Tongue (tissue), 2 donors: ENCODE data around the gene TOM1L2. TPM values are rescaled to one million over a fixed set of nuclear protein-coding genes. Genes with fewer than 3 reads are reported as not detected.

Experiments used
- DNase-seq: peaks from one replicate; pipeline ENCODE4 v3.0.0-alpha.2; 2015
- total RNA-seq: library from RNA; depleted of rRNA; stranded (reverse); fragments of >200 nt; gene quantifications from one replicate; pipeline ENCODE4 v1.2.3, GENCODE V29; 2014

TOM1L2 gene
- total RNA-seq, 1 donor from 2014 or later, result 26.8 TPM

DNA sequence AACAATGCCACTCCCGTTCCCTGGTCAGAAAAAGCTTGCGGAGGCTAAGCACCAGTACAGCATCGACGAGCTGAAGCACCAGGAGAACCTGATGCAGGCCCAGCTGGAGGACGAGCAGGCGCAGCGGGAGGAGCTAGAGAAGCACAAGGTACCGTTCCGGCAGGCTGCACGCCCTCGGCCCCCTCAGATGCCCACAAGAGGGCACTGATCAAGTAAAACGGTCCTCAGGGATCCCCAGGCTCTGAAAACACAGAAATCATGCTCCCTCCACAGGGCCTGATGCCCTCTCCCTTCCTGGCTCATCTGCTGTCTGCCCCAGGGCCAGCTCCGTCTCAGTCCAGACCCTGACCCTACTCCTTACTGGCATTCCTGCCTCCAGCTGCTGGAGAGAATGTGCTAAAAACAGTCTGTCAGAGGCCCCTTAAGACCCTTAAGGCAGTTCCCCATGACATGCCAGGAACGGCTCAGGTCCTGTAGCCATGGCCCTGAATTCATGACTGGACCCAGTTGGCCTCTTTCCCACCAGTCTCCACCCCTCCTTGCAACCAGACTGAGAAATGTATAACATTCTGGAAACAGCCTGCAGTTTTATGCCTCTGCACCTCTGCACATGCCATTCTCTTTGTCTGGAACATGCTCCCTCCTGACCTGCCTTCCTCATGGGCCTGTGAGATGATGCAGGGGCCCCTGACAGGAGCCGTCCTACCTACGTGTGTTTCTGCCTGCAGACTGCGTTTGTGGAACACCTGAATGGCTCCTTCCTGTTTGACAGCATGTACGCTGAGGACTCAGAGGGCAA, 22.3 kb upstream of the TOM1L2 start:
- DNase-seq, result peak; percentile 51

DNA sequence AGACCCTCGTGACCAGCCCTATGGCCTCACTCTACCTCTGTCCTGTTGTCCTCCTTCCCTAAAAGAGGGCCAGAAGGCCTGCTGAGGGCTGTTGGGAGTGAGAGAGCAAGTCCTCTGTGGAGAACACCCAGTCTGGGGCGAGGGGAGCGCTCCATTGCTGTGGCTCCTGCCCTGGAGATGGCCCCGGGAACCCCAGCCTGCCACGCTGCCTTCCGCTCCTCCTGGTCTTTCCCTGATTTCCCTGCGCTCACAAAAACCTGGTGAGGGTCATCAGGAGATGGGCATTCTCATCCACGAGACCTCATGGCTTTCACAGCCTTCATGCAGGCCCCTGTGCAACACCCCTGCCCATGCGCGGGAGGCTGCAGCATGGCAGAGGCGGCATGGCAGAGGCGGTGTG, 21.7 kb upstream of the TOM1L2 start:
- DNase-seq, result no peak

DNA sequence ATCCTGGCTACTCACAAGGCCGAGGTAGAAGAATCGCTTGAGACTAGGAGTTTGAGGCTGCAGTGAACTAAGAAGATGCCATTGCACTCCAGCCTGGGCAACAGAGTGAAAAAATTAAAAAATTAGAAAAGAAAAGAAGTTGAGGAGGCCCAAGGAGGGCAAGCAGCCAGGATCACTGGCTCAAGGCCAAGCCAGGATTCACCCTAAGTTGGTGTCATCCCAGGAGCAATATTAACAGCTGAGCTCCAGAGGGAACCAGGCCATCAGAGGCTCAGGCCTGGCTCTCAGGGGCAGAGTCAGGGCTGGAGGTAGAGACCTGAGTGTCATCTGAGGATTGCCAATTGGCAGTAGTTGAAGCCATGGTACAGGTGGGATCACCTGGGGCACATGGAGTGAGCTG, 21.2 kb upstream of the TOM1L2 start:
- DNase-seq, result no peak

DNA sequence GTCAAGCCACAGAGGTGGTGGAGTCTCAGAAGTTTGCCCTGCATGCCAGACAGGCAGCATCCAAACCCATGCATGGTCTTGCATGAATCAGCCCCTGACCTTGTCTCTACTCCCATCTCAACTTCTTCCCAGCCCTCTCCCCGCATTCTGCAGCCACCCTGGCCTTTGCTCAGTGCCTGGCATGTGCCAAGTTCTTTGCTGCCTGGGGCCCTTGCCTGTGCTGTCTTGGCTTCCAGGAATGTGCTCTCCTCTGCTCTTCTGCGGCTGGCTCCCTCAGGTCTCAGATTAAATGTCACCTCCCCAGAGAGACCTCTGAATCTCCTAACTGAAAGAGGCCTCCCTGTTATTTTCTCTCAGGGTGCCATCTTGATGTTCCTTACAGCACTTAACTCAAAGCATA, 18.1 kb upstream of the TOM1L2 start:
- DNase-seq, result no peak

DNA sequence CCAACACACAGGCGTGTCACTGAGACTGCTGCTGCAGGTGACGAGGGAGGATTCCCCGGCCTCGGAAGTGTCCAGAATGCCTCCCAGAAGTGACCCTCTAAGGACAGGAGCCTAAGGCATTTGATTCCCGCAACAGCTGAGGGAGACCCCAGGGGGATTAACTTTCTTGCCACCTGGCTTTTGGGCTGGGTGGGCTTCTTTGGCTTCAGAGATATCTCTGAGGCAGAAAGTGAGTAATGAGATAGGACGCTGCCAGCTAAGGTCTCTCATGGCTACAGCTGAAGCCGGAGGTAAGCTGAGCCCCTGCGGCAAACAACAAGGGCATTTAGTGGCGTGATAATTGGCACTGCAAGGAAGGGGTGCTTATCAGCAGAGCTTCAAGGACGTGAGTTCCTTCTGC, 17.4 kb upstream of the TOM1L2 start:
- no peak for DNase-seq

DNA sequence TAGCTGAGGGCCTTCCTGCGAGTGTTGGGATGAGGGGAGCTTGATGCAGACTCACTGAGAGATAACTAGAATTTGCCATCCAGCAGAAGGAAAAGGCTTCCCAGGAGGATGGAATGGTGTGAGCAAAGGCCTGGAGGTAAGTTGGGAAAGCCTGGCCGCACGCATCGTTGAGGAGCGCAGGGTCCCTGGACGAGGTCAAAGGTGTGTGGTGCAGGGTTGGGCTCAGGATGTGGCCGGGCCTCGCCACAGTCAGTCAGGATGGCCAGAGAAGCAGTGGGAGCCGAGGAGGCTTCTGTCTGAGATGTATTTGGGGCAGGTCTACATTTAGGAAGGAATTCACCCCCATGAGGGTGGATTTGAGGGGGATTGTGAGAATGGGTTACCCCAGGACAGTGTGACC, 16.9 kb upstream of the TOM1L2 start:
- DNase-seq, result no peak

DNA sequence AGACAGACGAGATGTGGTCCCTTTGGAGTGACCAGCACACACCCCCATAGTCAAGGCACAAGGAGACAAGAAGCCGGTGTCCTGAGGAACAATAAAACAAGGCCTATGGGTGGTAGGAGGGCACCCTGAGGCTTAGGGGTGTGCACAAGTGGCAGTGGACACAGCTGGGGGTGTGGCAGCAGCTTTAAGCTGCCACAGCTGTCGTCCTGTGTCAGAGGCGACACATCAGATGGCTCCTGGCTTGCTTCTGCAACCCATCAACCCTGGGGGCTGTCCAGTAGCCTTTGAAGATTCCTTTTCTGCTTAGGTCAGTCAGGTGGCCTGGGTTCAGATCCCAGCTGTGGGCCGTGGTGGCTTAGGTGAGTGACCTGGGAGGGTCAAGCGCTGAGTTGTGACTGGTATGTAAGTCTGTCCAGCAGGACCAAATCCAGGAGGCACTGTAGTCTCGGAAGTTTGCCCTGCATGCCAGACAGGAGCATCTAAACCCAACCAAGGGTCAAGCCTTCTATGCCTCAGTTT, 16.3 kb upstream of the TOM1L2 start:
- peak; percentile 66 for DNase-seq

DNA sequence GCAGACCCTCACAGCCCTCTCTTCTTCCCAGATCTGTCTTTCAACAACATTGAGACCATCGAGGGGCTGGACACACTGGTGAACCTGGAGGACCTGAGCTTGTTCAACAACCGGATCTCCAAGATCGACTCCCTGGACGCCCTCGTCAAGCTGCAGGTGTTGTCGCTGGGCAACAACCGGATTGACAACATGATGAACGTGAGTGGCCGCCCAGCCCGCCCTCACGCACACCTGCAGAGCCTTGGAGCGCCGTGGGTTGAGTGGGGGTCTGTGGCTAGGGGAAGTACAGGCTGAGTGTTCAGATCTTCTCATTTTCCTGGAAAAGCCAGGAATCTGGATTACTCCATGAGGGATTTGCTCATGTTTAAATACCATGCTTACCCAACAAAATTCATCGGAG, 15.7 kb upstream of the TOM1L2 start:
- DNase-seq, result no peak

DNA sequence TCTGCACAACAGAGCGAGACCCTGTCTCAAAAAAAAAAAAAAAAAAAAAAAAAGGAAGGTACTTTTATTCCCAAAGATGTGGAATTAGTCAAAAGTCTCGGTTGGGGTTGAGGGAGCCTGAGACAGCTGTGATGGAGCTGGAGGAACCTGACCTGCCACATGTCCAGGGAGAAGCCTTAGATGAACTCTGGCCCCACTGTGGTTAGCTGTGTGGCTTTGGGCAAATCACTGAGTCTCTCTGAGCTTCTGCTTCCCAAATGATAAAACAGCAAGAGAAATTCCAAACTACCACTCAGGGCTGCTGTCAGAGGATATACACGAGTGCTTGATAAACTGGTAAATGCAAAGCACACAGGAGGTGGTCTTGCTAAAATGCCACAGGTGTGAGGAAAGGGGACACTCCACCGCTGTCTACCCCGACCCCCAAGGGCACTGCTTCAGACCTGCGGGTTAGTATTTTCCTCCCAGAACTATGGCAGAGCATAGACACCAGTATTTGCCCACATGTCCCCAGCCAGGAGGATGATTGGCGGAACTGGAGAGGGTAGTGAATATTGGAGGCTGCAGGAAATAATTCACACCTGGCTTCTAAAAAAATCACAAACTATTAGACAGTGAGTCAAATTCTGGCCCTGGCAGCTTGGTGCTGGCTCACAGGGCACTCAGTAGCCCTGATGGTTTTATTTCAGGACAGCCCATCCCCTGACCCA, 15.1 kb upstream of the TOM1L2 start:
- DNase-seq, result no peak

DNA sequence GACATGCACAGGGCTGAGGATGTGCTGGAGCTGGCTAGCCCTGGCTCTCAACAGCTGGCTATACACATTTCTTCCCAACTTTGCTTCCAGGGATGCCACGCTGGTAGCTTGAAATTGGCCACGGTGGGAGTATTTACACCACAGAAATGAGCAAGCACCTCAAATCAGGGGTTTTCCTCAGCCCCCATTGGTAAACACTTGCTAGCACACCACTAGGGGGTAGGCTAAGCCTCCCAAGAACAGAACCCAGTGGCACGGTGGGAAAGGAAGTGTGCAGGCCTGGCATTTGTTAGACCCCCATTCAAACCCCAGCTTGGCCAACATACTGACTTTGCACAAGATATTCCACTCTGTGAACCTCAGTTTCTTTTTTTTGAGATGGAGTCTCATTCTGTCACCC, 13.4 kb upstream of the TOM1L2 start:
- DNase-seq, result no peak

DNA sequence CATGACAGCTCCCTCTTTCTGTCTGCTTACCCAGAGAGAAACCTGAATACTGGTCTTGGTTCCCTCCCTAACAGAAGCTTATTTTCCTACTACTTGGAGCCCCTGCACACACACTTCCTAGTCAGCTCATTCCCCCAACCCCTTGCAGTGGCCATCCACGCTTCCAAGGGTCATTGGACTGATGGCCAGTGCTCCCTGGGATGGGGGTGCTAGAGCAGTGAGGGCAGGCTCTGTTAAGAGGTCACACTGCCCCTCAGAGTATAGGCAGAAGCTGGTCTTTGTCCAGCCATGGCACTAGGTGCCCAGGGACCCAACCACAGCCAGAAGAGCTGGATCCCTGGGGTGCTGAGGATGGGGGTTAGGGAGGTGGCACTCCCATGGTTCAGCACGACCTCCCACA, 13.0 kb upstream of the TOM1L2 start:
- no peak for DNase-seq

DNA sequence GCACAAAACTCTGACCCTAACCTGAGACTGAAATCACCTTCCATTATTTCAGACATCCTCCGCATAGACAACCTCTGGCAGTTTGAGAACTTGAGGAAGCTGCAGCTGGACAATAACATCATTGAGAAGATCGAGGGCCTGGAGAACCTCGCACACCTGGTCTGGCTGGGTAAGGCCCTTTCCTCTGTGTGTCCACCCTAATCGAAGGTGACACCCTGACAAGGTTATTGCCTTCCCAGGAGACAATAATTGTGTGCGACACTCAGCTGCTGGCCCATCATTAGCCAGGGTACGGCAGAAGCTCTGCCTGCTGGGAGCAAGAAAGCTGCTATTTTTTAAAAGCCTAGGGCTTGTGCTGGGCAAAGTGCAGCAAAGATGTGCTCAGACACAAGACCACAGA, 11.6 kb upstream of the TOM1L2 start:
- no peak for DNase-seq

DNA sequence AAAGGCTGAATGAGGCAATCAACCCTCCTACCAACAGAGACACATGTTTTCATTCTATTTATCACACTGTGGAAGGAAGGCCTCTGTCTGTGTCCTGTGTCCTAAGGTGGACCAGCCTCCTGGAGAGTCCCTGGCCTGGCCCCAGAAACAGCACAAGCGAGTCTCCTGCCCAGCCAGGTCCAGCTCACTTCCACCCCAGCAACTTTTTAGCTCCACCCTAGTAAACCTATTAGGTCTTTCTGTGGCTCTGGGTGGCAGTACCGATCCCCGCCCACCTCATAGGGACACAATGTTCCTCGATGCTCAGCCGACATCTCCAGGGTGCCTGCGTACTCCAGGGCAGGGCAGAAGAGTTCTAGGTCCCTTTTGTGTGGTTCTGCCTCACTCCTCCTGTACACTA, 11.2 kb upstream of the TOM1L2 start:
- no peak for DNase-seq

DNA sequence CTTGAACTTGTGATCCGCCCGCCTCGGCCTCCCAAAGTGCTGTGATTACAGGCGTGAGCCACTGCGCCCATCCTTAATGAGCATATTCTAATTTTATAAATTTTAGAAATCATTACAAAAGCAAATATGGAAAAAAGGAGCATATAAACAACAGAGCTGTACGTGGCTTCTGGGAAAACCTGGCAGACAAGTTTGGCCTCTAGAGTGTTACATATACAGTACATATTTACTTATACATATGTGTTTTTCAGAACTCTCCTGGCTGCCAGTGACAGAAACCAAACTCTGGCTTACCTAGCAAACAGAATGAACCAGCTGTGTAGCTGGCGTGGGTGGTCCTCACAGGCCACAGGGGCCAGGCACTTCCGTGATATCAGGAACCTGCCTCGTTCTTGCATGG, 10.6 kb upstream of the TOM1L2 start:
- DNase-seq, result peak; percentile 69

DNA sequence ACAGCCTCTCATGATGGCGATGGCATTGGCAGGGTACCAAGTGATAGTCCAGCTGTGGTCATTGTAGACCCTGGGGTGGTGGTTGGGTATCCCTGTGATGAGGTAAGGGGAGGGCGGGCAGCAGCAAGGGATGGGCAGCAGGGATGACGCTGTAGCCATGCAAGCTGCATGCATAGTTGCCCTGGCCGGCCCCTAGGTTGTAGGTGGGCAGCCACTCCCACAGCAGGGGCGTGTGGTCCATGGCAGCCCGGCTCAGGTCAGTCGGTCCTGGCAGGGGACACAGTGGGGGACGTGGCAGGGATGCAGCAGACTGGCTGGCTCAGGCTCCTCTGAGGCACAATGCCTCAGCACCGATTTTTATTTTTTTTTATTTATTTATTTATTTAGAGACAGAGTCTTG, 9.1 kb upstream of the TOM1L2 start:
- no peak for DNase-seq

DNA sequence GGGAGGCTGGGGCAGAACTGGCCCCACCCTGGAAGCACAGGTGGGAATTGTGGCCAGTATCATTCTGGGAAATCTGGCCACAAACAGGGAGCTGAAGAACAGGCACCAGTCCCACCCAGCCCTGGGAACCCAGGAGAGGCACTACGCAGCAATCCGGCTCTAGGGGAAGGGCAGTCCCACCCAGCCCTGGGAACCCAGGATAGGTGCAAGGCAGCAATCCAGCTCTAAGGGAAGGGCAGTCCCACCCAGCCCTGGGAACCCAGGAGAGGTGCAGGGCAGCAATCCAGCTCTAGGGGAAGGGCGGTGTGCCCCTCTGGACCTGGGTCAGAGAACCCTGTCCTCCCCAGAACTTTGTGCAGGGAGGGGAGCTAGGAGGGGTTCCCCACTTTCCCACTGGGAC, 7.6 kb upstream of the TOM1L2 start:
- DNase-seq, result no peak

DNA sequence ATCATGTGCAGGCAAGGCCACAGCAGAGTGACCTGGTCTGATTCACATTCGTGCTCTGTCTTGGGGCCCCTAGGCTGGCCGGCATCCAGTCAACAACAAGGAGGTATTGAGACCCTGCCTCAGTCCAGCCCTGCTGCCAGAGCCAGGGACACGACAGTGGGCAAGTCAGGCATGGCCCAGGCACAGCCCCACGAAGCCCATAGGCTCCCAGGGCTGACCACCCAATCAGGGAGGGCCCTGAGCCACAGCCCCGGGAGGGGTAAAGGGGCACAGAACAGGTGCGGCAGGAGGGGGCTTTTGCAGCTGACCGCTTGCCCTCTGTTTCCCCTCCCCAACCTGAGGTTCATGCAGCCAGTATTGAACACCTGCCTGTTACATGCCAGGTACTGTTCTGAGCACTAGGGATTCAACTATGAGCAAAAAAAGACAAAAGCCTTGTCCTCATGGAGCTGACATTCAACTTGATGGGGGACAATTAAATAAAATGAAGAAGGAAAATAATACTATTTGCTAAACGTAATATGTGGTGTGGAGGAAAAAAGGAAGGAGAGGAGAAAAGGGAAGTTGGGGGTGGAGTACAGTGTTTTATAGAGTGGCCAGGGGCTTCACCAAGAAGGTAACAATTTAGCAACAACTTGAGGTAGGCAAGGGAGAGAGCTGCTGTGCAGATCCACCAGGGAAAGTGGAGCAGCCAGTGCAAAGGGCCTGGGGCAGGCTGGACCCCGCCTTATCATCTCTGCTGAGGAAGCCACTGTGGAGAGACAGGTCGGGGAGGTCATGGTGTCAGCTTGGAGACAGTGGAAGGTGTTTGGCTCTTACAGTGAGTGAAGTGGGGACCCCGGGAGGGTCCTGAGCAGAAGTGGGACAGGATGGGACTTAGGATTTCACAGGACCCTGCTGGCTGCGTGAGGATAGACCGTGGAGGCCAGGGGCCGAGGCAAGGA, 6.6 kb upstream of the TOM1L2 start:
- DNase-seq, result no peak

DNA sequence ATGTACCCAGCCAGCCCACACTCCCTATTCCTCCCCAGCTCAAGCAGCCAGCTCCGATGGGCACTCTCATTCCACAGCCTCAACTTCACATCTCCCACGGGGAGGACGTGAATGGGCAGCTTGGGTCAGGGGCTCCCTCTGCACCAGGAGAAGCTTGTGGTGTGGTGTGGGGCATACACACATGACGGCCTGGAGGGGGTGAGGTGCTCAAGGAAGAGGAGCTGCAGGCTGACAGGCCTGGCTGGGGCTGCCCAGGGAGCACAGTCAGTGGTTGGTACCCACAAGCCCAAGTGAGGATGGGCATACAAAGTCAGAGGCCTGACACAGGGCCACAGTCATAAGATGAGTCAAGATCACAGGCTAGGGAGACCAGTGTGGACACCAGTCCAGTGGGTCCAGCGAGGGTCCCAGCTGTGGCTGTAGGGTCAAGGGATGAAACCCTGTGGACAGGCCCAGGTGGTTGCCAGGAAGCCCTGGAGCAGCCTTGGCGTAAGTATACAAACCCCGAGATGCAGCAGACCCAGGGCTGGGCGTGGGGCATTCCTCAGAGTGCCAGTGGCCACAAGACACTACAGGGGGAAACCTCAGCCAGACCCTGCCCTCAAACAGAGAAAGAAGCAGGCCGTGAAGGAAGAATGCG, 4.9 kb upstream of the TOM1L2 start:
- DNase-seq, result no peak

DNA sequence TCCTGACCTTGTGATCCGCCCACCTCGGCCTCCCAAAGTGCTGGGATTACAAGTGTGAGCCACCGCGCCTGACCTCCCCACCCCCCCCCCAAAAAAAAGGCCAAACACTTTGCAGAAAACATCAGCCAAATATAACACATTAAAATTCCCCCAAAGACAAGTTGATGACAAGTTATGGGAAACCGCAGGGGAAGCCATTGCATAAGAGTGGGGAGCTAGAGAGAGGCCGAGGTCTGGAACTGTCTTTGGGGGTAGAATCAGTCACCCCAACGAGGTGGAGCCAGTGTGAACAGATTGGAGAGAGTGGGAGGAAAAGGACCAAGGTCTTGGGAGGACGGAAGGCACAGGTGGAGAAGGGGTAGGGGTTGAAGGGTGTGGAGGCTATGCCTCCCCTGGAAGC, 3.2 kb upstream of the TOM1L2 start:
- DNase-seq, result no peak

DNA sequence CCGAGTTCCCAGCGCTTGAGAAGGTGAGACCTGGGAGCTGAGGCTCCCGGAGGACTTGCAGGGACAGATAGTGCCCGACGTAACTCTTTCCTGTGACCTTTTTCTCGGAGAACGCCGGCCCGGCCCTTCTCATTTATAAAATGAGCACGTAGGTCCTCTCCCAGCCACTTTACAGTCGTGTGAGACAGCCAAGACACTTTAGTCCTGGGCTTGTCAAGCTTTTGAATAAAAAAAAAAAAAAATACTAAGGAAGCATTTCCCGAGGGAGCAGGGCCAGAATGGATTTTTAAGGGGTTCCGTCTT, 703 bp upstream of the TOM1L2 start:
- DNase-seq, result no peak

DNA sequence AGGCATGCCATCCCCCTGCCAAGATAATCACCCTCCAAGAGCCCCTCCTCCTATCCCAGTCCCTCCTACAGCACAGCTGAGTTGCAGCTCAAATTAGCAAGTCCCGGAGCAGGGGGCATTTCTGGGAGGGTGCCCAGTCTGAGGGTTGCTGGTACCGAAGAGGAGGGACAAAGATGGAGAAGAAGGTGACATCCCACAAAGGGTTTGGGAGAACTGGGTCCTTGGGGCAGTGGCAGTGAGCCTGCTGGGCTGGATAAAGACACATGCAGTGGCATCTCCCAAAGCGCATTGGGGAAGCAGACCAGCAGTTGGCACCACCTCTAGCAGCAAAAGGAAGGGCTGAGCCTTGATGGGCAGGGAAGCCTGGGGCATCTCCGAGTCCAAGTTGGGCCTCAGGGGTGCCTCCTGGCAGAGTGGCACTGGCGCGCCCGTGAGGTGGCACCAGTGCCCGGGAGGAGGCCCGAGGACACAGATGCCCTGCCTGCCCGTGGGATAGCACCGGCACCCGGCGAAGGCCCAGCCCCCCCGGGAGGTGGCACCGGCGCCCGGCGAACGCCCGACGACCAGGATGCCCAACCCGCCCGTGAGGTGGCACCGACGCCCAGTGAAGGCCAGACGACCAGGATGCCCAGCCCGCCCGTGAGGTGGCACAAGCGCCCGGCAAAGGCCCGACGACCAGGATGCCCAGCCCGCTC, 622 bp downstream of the TOM1L2 start:
- DNase-seq, result peak; percentile 72
